Lower leg skin (tissue), 3 donors: ENCODE measurements around the gene TDRKH.

Experiments used
- POLR2A ChIP-seq, 2 donors: fragments of 450-650 bp; IDR thresholded peaks; one replicate each; pipeline ENCODE4 v1.6.1; 2016 to 2017; ENCODE audit warnings: antibody characterized with exemption in 2 of 2, mild to moderate bottlenecking in 1 of 2, moderate library complexity in 1 of 2
- TF ChIP-seq, protein P1 (sequence below), 3 donors: fragments of 450-650 bp; IDR thresholded peaks; one replicate each; pipeline ENCODE4 v1.5.1; 2016; ENCODE audit warnings: antibody characterized with exemption in 3 of 3, mild to moderate bottlenecking in 3 of 3, moderate library complexity in 2 of 3

DNA sequence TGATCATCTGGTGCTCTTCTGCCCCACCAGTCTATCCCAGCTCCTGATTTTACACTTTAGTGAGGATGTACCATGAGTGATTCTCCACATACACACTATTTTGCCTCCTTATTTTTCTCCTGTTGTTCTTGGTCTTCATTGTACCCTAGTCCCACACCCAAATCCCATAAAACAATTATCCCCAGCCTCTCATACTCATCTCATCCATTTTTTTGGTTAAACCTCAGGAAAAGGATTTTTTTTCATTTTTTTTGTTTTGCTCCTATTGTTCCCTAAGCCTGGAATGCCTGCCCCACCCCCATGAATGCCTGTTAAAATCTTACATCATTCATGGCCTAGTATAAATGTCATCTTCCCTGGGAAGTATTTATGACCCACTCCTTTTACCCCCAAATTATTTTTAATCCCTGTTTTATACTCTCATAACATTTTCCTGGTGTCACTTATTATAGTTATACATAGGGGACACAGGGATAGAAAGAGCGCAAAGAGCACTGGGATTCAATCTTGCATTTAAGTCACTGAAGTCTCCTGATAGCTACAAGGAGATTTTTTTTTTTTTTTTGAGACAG lies 19.8 kb upstream of the TDRKH start:
- TF ChIP-seq, protein P1, sequence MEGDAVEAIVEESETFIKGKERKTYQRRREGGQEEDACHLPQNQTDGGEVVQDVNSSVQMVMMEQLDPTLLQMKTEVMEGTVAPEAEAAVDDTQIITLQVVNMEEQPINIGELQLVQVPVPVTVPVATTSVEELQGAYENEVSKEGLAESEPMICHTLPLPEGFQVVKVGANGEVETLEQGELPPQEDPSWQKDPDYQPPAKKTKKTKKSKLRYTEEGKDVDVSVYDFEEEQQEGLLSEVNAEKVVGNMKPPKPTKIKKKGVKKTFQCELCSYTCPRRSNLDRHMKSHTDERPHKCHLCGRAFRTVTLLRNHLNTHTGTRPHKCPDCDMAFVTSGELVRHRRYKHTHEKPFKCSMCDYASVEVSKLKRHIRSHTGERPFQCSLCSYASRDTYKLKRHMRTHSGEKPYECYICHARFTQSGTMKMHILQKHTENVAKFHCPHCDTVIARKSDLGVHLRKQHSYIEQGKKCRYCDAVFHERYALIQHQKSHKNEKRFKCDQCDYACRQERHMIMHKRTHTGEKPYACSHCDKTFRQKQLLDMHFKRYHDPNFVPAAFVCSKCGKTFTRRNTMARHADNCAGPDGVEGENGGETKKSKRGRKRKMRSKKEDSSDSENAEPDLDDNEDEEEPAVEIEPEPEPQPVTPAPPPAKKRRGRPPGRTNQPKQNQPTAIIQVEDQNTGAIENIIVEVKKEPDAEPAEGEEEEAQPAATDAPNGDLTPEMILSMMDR (IDR thresholded peaks at IDR 0.05) = no peak
- no peak for TF ChIP-seq POLR2A (IDR thresholded peaks at IDR 0.05)
